ENCODE results near the gene LRMDA.

GRCh38 chr10:76492678-76493472, 1061.5 kb downstream of the LRMDA start:
- TF ChIP-seq CTCF (IDR thresholded peaks at IDR 0.05) (no peak), EZH2 (IDR thresholded peaks at IDR 0.05; ENCODE audit: borderline replicate concordance, insufficient read depth, low read depth, low read length, poor library complexity, severe bottlenecking) (no peak)
